Esophagus squamous epithelium (tissue), 4 donors: Measurements from ENCODE around the gene GNAT3.

Source experiments
- CTCF ChIP-seq, 6 experiments: fragments of 450-650 bp in 4 of 6; fragments of 200-600 bp in 2 of 6; sonication (generic) in 2 of 6; IDR thresholded peaks; one replicate each; pipeline ENCODE4 v1.5.1; 2016 to 2019; ENCODE audit warnings: antibody characterized with exemption in 6 of 6, mild to moderate bottlenecking in 4 of 6, moderate library complexity in 4 of 6
- POLR2A ChIP-seq, 4 donors: fragments of 450-650 bp; IDR thresholded peaks; one replicate each; pipeline ENCODE4 v1.6.1; 2017; ENCODE audit warnings: antibody characterized with exemption in 4 of 4, mild to moderate bottlenecking in 4 of 4, moderate library complexity in 3 of 4

GRCh38 chr7:80413383-80413945, 98.4 kb downstream of the GNAT3 start:
- TF ChIP-seq CTCF (IDR thresholded peaks at IDR 0.05) (no peak), POLR2A (IDR thresholded peaks at IDR 0.05) (no peak)
